H9 (cell line): ENCODE data around the gene ZNF281. TPM values are rescaled to one million over a fixed set of nuclear protein-coding genes. Genes with fewer than 3 reads are reported as not detected.

Experiments used
- DNase-seq: peaks from one replicate; pipeline ENCODE4 v3.0.0-alpha.2; 2017
- H2AFZ ChIP-seq: one replicate; pipeline ENCODE4 v1.6.1; 2013; ENCODE audit warnings: mild to moderate bottlenecking, low read length, control low read depth, moderate library complexity
- H2AK5ac ChIP-seq: 2 replicates; pipeline ENCODE4 v1.6.1; 2013; ENCODE audit warnings: low read length, control low read depth, mixed read lengths; ENCODE audit not compliant: insufficient read length
- H2BK120ac ChIP-seq: one replicate; pipeline ENCODE4 v1.6.1; 2013; ENCODE audit warnings: low read depth, mild to moderate bottlenecking, low read length, control low read depth, inconsistent platforms; ENCODE audit not compliant: poor library complexity, severe bottlenecking
- H2BK12ac ChIP-seq: 2 replicates; pipeline ENCODE4 v1.6.1; 2013; ENCODE audit warnings: low read length, control low read depth, mixed read lengths, low read depth; ENCODE audit not compliant: insufficient read length
- H2BK15ac ChIP-seq: 2 replicates; pipeline ENCODE4 v1.6.1; 2013; ENCODE audit warnings: low read depth, low read length, control low read depth
- H2BK20ac ChIP-seq: one replicate; pipeline ENCODE4 v1.6.1; 2013; ENCODE audit warnings: low read depth, mild to moderate bottlenecking, low read length, control low read depth, inconsistent platforms; ENCODE audit not compliant: poor library complexity, severe bottlenecking
- H2BK5ac ChIP-seq: 2 replicates; pipeline ENCODE4 v1.6.1; 2013; ENCODE audit warnings: low read length, control low read depth, mixed read lengths; ENCODE audit not compliant: insufficient read length
- H3K14ac ChIP-seq: 2 replicates; pipeline ENCODE4 v1.6.1; 2013; ENCODE audit warnings: low read length, control low read depth; ENCODE audit not compliant: insufficient read depth
- H3K18ac ChIP-seq: 2 replicates; pipeline ENCODE4 v1.6.1; 2013; ENCODE audit warnings: low read depth, mild to moderate bottlenecking, mixed read lengths, low read length, control low read depth; ENCODE audit not compliant: insufficient read length
- H3K23ac ChIP-seq: 2 replicates; pipeline ENCODE4 v1.6.1; 2013; ENCODE audit warnings: low read length, control low read depth, mixed read lengths, low read depth; ENCODE audit not compliant: insufficient read length
- H3K23me2 ChIP-seq: 2 replicates; pipeline ENCODE4 v1.6.1; 2013; ENCODE audit warnings: low read depth, mild to moderate bottlenecking, mixed read lengths, low read length, control low read depth; ENCODE audit not compliant: insufficient read length, poor library complexity, severe bottlenecking
- H3K27ac ChIP-seq: 2 replicates; pipeline ENCODE4 v1.5.1; 2013; ENCODE audit warnings: low read length, control low read depth, mixed read lengths, low read depth; ENCODE audit not compliant: insufficient read length
- H3K27me3 ChIP-seq: 2 replicates; pipeline ENCODE4 v1.6.1; 2013; ENCODE audit warnings: low read length, control low read depth, inconsistent platforms; ENCODE audit not compliant: insufficient read depth
- H3K4ac ChIP-seq: 2 replicates; pipeline ENCODE4 v1.6.1; 2013; ENCODE audit warnings: low read depth, mild to moderate bottlenecking, control low read depth, inconsistent platforms, low read length, moderate library complexity
- H3K4me1 ChIP-seq: 2 replicates; pipeline ENCODE4 v1.6.1; 2013; ENCODE audit warnings: low read length, control low read depth, inconsistent platforms; ENCODE audit not compliant: insufficient read depth
- H3K4me2 ChIP-seq: 2 replicates; pipeline ENCODE4 v1.6.1; 2013; ENCODE audit warnings: low read length, control low read depth, mixed read lengths; ENCODE audit not compliant: insufficient read length, insufficient read depth
- H3K56ac ChIP-seq: 2 replicates; pipeline ENCODE4 v1.6.1; 2013; ENCODE audit warnings: low read depth, mild to moderate bottlenecking, mixed read lengths, low read length, control low read depth; ENCODE audit not compliant: insufficient read length
- H3K79me1 ChIP-seq: 2 replicates; pipeline ENCODE4 v1.6.1; 2013; ENCODE audit warnings: low read depth, mild to moderate bottlenecking, moderate library complexity, low read length, control low read depth, inconsistent platforms; ENCODE audit not compliant: insufficient read depth, poor library complexity, severe bottlenecking
- H3K79me2 ChIP-seq: 2 replicates; pipeline ENCODE4 v1.6.1; 2013; ENCODE audit warnings: low read length, control low read depth, inconsistent platforms; ENCODE audit not compliant: insufficient read depth
- H3K9ac ChIP-seq: 2 replicates; pipeline ENCODE4 v1.6.1; 2013; ENCODE audit warnings: low read length, control low read depth, mixed read lengths; ENCODE audit not compliant: insufficient read length; ENCODE audit errors: extremely low read depth
- H3K9me3 ChIP-seq: one replicate; pipeline ENCODE4 v1.6.1; 2013; ENCODE audit warnings: low read depth, low read length, inconsistent platforms; ENCODE audit not compliant: control insufficient read depth
- H3T11ph ChIP-seq: one replicate; pipeline ENCODE4 v1.6.1; 2013; ENCODE audit warnings: mild to moderate bottlenecking, low read length, control low read depth, inconsistent platforms
- H4K20me1 ChIP-seq: one replicate; pipeline ENCODE4 v1.6.1; 2013; ENCODE audit not compliant: control insufficient read depth, insufficient read length, insufficient read depth
- H4K5ac ChIP-seq: 2 replicates; pipeline ENCODE4 v1.6.1; 2013; ENCODE audit warnings: low read depth, mild to moderate bottlenecking, mixed read lengths, low read length, control low read depth; ENCODE audit not compliant: insufficient read length
- H4K8ac ChIP-seq: replicated peaks from 2 replicates; pipeline ENCODE4 v1.6.1; 2013; ENCODE audit warnings: low read length, control low read depth, mixed read lengths, low read depth; ENCODE audit not compliant: insufficient read length
- H4K91ac ChIP-seq: 2 replicates; pipeline ENCODE4 v1.6.1; 2013; ENCODE audit warnings: low read depth, mild to moderate bottlenecking, moderate library complexity, mixed read lengths, low read length, control low read depth; ENCODE audit not compliant: insufficient read length
- H3K27ac Mint-ChIP-seq, 3 experiments: 2 replicates in 2 of 3; 3 replicates in 1 of 3; pipeline ENCODE4 v1.8.0; 2020 to 2021; ENCODE audit warnings: mixed read lengths in 3 of 3, mild to moderate bottlenecking in 1 of 3, moderate library complexity in 1 of 3
- H3K27me3 Mint-ChIP-seq: 2 replicates; pipeline ENCODE4 v1.8.0; 2021; ENCODE audit warnings: low read depth, mild to moderate bottlenecking, moderate library complexity, mixed read lengths
- H3K36me3 Mint-ChIP-seq, 3 experiments: 2 replicates in 2 of 3; 3 replicates in 1 of 3; pipeline ENCODE4 v1.8.0; 2020 to 2021; ENCODE audit warnings: low read depth in 3 of 3, mixed read lengths in 3 of 3; ENCODE audit not compliant: insufficient read depth in 1 of 3
- H3K4me1 Mint-ChIP-seq, 2 experiments: 2 replicates each; pipeline ENCODE4 v1.8.0; 2020; ENCODE audit warnings: mixed read lengths in 2 of 2
- H3K4me3 Mint-ChIP-seq, 2 experiments: 2 replicates in 1 of 2; 3 replicates in 1 of 2; pipeline ENCODE4 v1.8.0; 2020 to 2021; ENCODE audit warnings: mild to moderate bottlenecking in 2 of 2, mixed read lengths in 2 of 2, moderate library complexity in 1 of 2
- H3K9me3 Mint-ChIP-seq, 2 experiments: 2 replicates in 1 of 2; 3 replicates in 1 of 2; pipeline ENCODE4 v1.8.0; 2020; ENCODE audit warnings: mild to moderate bottlenecking in 2 of 2, mixed read lengths in 2 of 2, moderate library complexity in 1 of 2
- CTCF ChIP-seq: fragments of 200-600 bp; sonication (generic); conservative IDR thresholded peaks from 3 replicates; pipeline ENCODE4 v1.8.0; 2021; ENCODE audit warnings: antibody characterized with exemption, mild to moderate bottlenecking
- WGBS: extraction: QIAGEN DNeasy Blood & Tissue Kit; methylation state at CpG from one replicate; pipeline ENCODE4 v1.1.7; 2013; ENCODE audit warnings: missing lambda C conversion rate, low lambda C conversion rate, mixed read lengths; ENCODE audit not compliant: insufficient read length; ENCODE audit errors: extremely low coverage; 5-methylcytosine and 5-hydroxymethylcytosine counted together
- total RNA-seq: library from RNA; stranded (reverse); gene quantifications from 2 replicates; pipeline ENCODE4 v1.2.1, GENCODE V29; 2021

The ZNF281 gene
- total RNA-seq, 1 experiment from 2014 or later, result 75.2 TPM

- H4K5ac ChIP-seq, result no peak overlapping the region
- TF ChIP-seq CTCF, result no peak
- no peaks in the 10 kb centered on the region for H4K20me1 ChIP-seq
- no peak overlapping the region for H4K91ac ChIP-seq
- no peaks in the 10 kb centered on the region for H3K23me2 ChIP-seq
- no peak overlapping the region for H2BK5ac ChIP-seq
- peaks cover 19 to 33% (median 20%) of the 10 kb centered on the region in 3 experiments for H3K36me3 Mint-ChIP-seq
- H4K8ac ChIP-seq, result no peak overlapping the region
- H3K27ac Mint-ChIP-seq, result no peak overlapping the region
- no peaks in the 10 kb centered on the region for H3K27me3 Mint-ChIP-seq
- H3K27me3 ChIP-seq, result no peaks in the 10 kb centered on the region
- H3K23ac ChIP-seq, result no peak overlapping the region
- H3K4me3 Mint-ChIP-seq, result no peak overlapping the region
- no peak overlapping the region for H3K56ac ChIP-seq
- no peak overlapping the region for H3K9ac ChIP-seq
- no peak overlapping the region for H2BK120ac ChIP-seq
- H3K79me2 ChIP-seq, result no peaks in the 10 kb centered on the region
- H3K14ac ChIP-seq, result no peak overlapping the region
- H2BK12ac ChIP-seq, result no peak overlapping the region
- peaks cover 13 to 18% of the 10 kb centered on the region in 2 experiments for H3K4me1 Mint-ChIP-seq
- H3K79me1 ChIP-seq, result no peaks in the 10 kb centered on the region
- H3T11ph ChIP-seq, result no peak overlapping the region
- H3K4me2 ChIP-seq, result no peak overlapping the region
- no peak for DNase-seq
- H2BK15ac ChIP-seq, result no peak overlapping the region
- no peak overlapping the region for H3K27ac ChIP-seq
- H2AK5ac ChIP-seq, result no peak overlapping the region
- H2BK20ac ChIP-seq, result no peak overlapping the region
- no peak overlapping the region for H2AFZ ChIP-seq
- no peaks in the 10 kb centered on the region; a peak in 2 of 5 replicates for H3K9me3 Mint-ChIP-seq
- no peaks in the 10 kb centered on the region for H3K9me3 ChIP-seq
- H3K4me1 ChIP-seq, result no peaks in the 10 kb centered on the region
- H3K4ac ChIP-seq, result no peak overlapping the region
- no peak overlapping the region for H3K18ac ChIP-seq
- WGBS, result no CpG with 5 or more reads among the region's 2 CpGs
Observed at GRCh38 chr1:200443860-200444259, 34.0 kb upstream of the ZNF281 start.
